Measurements from ENCODE around the gene NLRP9. TPM values are rescaled to one million over a fixed set of nuclear protein-coding genes. Genes with fewer than 3 reads are reported as not detected.

The NLRP9 gene
- total RNA-seq, 2 experiments from 2014 or later, result not detected

DNA sequence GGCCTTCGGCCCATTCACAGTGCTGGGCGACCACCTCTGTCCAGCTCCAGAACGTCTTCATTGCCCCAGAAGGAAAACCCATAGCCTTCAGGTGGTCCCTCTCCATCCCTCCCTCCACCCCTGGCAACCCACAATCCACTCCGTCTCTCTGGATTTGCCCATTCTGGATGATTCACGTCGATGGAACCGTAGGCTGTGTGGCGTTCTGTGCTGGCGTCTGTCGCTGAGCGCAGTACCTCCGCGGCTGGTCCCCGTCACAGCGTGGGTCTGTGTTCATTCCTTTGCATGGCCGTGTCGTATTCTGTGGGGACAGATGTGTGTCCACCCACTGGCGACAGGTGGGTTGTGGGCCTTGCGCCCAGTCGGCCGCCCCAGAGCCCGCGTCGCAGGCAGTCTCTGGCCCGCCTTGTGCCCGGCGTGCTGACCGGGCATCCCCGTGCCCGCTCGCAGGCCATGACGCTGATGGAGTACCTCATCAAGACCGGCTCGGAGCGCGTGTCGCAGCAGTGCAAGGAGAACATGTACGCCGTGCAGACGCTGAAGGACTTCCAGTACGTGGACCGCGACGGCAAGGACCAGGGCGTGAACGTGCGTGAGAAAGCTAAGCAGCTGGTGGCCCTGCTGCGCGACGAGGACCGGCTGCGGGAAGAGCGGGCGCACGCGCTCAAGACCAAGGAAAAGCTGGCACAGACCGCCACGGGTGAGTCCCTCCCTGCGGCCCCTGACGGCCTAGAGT, 53.1 kb downstream of the NLRP9 start:
- no peak overlapping the region for H3K4me3 Mint-ChIP-seq
- no peaks in the 10 kb centered on the region for H3K9me3 Mint-ChIP-seq
- intact Hi-C loops (cut with micrococcal nuclease), result no loop called here
- POLR2A ChIA-PET, result no interaction called here
- DNase-seq (no peak), ATAC-seq (no peak)
- H3K4me1 Mint-ChIP-seq (ENCODE audit: low read depth), result peaks cover 13% of the 10 kb centered on the region
- H3K27me3 Mint-ChIP-seq, result no peaks in the 10 kb centered on the region
- H3K36me3 Mint-ChIP-seq (ENCODE audit: low read depth), result peaks cover 9% of the 10 kb centered on the region
- CTCF ChIA-PET, result no interaction called here
- no peak for TF ChIP-seq CTCF (IDR thresholded peaks at IDR 0.05)
- H3K27ac Mint-ChIP-seq, result no peak overlapping the region

DNA sequence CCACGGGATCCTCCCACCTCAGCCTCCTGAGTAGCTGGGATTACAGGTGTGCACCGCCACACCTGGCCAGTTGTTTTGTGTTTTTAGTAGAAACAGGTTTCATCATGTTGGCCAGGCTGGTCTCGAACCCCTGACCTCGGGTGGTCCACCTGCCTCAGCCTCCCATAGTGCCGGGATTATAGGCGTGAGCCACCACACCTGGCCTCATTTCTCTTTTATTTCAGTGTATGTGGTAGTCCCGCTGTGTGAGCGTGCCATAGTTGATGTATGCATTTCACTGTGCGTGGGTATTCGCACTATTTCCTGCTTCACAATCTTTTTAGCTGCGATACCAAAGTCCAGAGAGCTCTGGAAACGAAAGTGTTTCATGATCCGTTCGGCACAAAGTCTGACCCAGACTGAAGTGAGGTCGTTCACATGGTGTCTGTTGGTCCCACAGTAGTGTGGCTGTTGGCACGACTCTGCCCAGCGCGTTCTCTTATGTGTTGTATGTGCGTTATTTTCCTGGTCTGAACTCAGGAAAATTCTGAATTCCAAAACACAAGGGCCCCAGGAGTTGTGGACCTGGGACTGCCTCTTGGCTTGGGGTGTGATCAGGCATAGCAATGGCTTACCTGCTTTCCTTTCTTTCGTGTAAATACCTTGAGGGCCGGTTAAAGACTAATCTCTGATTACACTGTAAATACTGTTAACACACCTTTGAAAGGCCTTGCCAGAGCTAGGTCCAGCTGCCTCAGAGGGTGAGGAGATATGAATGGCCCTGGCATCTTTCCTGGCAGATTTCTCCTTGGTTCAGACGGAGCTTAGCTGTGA, 54.5 kb downstream of the NLRP9 start:
- H3K27me3 Mint-ChIP-seq, result no peaks in the 10 kb centered on the region
- intact Hi-C loops (cut with micrococcal nuclease), result no loop called here
- peaks cover 28% of the 10 kb centered on the region for H3K4me1 Mint-ChIP-seq (ENCODE audit: low read depth)
- ATAC-seq (no peak), DNase-seq (no peak)
- H3K27ac Mint-ChIP-seq, result no peak overlapping the region
- H3K9me3 Mint-ChIP-seq, result no peaks in the 10 kb centered on the region
- peaks cover 18% of the 10 kb centered on the region for H3K36me3 Mint-ChIP-seq (ENCODE audit: low read depth)
- ChIA-PET POLR2A (no interaction called here), CTCF (no interaction called here)
- H3K4me3 Mint-ChIP-seq, result no peak overlapping the region
- no peak for TF ChIP-seq CTCF (IDR thresholded peaks at IDR 0.05)

DNA sequence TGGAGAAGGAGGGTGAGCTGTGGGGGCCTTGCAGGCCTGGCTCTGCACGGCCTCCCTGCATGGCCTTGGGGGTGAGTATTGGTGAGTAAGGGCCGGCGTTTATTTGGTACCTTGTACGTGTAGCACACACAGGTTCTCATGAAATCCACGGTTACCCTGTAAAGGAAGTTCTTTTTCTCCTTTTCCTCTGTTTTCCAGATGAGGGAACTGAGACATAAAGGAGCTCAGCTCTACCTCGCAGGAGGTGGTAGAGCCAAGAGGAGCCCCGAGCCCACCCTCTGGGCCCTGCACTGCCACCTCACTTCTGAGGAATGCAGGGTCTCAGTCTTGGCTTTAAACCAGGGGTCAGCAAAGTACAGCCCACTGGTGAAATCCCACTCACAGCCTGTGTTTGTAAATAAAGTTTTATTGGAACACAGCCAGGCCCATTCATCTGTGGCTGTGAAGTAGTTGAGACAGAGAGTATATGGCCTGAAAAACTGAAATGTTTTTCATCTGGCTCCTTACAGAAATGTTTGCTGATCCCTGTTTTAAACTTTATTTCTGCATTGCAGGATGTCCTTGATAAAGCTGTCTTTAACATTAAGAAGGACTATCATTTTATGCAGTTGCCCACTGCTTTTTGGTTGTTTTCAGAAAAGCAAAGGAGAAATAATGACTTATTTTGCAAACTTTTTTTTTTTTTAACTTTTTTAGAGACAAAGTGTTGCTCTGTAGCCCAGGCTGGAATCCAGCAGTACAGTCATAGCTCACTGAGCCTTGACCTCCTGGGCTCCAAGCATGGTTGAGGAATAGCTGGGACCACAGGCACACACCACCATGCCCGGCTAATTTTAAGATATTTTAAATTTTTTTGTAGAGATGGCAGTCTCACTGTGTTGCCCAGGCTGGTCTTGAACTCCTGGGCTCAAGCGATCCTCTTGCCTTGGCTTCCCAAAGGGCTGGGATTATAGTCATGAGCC, 56.8 kb downstream of the NLRP9 start:
- H3K36me3 Mint-ChIP-seq (ENCODE audit: low read depth), result peaks cover 32% of the 10 kb centered on the region
- CTCF ChIA-PET, result interaction anchor here (1.0 kb wide), 1 partner anchor 28 kb away, joined by 3 read pairs; no protein-coding TSS in a partner anchor

More for the DNA sequence above, 56.8 kb downstream of the NLRP9 start:
- ATAC-seq (no peak), DNase-seq (no peak)
- POLR2A ChIA-PET, result interaction anchor here (0.9 kb wide), 1 partner anchor 14 kb away, joined by 3 read pairs; no protein-coding TSS in a partner anchor
- H3K4me3 Mint-ChIP-seq, result no peak overlapping the region
- H3K9me3 Mint-ChIP-seq, result no peaks in the 10 kb centered on the region
- no peaks in the 10 kb centered on the region for H3K27me3 Mint-ChIP-seq
- intact Hi-C loops (cut with micrococcal nuclease), result no loop called here
- H3K4me1 Mint-ChIP-seq (ENCODE audit: low read depth), result peaks cover 43% of the 10 kb centered on the region
- H3K27ac Mint-ChIP-seq, result no peak overlapping the region
- no peak for TF ChIP-seq CTCF (IDR thresholded peaks at IDR 0.05)

All from activated CD8-positive, alpha-beta T cell treated with anti-CD3 and anti-CD28 coated beads for 36 hours (primary cell).